GM18519 (cell line): ENCODE data around the gene GRAMD1A.
"Not testable (repeated sequence)": the region's sequence is repeated elsewhere in the genome, so short reads cannot be mapped to it uniquely, and the experiment has no call there.

ENCODE experiments used
- ATAC-seq: cut with Tn5 transposase; IDR thresholded peaks from one replicate; pipeline ENCODE4 v1.9.1; 2021; ENCODE audit warnings: mild to moderate bottlenecking, moderate library complexity; ENCODE audit not compliant: unreplicated experiment, low FRiP score

GRAMD1A gene

GRCh38 chr19:34999498-35000337 is at the start of gene GRAMD1A:
GRAMD1A (plus strand) TSS chr19:35000323; CDS start chr19:35000479, 156 bp downstream.
- ATAC-seq = no peak

DNA sequence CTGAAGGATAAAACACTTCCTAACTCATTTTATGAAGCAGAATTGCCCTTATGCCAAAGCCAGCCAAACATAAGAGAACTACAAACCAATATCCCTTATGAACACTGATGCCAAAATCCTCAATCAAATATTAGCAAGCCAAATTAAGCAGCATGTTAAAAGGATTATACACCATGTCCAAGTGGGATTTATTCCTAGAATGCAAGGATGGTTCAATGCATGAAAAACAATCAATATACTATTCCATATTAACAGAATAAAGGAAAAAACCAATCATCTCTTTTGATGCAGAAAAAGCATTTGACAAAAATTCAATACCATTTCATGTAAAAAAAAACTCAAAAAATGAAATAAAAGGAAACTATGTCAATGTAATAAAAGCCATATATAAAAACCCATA is 47.0 kb upstream of the GRAMD1A start:
- no peak for ATAC-seq

DNA sequence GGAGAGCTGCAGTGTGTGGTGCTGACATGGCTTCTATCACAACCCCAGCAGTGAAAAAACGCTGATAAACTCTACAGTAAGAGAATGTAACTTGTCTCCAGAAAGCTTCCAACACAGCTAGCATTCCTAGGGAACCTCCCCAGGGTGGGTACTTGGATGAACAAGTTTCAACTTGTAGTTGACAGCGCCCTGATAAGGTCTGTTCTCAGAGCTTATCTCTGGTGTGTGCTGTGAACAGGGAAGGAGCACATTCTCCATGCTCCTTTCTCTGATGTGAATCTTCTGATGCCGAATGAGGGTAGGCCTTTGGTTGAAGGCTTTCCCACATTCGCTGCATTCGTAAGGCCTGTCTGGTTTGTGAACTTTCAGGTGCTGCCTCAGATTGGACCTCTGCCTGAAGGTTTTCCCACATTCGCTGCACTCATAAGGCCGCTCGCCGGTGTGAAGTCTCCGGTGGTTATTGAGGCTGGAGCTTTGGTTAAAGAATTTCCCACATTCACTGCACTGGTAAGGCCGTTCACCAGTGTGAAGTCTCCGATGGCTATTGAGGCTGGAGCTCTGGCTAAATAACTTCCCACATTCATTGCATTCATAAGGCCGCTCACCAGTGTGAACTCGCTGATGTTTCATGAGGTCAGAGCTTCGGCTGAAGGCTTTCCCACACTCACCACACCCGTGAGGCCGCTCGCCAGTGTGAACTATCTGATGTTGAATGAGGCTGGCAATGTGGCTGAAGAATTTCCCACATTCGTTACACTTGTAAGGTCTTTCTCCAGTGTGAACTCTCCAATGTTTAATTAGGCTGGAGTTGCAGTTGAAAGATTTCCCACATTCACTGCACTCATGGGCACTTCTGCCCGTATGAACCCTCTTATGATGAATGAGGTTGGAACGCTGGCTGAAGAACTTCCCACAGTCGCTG is 42.0 kb upstream of the GRAMD1A start:
- no peak for ATAC-seq

GRCh38 chr19:34959021-34959420 is 41.1 kb upstream of the GRAMD1A start:
- ATAC-seq = no peak

DNA sequence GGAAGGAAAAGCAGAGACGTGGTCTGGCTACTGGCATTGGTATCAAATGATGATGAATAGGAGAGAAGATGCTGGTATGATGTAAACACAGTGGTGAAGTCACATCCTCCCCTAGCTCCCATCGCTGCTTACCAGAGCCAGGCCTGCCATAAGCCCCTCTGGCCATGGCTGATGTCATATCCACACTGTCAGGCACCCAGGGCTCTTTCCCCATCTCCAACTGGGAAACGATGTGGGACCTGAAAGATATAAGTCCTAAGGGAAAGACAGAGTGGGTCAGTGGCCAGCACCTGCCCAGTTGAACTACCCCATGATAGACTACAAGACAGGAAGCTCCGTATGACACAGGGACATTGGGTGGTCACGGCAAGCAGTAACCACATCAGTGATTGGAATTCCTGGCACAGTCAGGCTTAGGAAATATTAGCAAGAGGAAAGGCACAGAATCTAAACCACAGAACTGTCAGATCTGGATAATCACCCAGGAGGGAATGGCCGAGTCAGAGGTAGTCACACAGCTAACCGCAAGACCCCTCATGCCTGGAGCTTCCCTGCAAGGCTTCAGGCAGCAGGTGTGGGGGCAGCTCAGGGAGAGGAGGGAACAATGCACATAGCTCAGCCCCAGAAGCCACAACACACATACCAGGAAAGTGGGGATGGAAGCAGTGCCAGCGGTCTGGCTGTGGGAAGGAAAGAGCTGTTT is 39.9 kb upstream of the GRAMD1A start:
- no peak for ATAC-seq

DNA sequence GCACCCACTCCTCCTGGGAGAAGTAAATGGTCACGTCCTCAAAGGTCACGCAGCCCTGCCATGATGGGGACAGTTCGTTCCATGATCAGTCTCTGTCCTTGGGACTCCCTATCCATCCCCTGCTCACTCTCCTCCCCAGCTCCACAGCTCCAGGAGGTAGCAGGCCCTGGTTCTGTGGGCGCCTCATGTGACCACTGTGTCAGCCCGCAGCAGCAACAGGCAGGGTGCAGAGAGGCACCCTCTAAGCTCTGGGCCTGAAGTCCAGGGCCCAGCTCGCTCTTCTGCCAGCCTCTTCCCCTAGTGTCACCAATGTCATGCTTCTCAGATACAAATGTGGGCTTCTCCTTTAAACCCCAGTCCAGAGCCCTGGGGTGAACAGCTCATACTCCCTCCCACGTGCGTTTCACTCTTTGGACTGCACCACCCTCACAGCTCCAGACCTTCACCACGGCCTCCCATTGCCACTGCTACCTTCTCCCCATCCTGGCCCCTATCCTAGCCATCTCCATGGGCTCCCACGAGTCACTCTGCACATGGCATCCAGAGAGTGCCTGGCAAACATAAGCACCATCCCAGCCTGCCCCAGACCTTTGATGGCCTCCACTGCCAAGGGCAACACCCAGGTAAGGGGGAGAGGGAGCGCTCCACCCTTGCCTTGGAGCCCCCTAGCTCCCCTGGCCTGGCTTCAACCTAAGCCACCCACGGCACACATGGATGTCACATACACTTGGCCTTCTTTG is 39.0 kb upstream of the GRAMD1A start:
- no peak for ATAC-seq

DNA sequence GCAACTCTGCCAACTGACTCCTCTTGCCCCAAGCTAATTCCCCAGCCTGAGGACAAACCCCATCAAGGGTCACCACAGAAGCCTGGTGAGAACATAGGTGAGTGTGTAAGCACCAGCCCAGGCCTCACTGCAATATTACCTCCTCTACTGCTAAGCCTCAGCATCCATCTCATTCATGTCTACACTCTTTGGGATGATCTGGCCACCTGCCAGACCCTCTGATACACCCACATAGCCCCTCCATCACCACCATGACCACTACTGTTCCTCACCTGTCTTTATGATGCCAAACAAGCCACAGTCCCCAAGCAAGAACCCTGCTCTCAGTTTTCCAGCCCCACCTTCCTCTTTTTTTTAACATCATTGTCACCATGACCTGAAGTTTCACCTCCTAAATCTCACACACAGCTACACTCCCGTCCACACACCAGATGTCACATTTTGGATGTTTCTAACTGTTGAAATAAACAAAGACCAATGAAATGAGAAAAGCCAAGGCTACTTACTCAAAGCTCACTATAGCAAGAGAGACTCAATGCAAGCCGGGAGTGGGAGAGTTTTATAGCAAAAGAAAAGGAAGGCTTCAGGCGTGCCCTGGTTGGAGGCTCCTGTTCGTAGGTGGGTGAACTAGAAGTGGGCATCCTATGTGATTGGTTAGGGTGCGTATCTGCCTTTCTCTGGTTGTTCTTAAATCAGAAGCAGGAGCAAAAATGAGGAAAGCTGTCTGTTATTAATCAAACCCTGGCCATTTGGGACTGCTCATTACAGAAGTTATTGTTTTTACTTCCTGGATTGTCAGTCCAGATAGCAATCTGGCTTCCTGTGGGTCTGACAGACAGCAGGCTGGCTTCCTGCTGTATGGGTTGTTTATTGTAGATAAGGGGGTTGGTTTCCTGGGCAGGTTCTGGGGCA is 38.1 kb upstream of the GRAMD1A start:
- ATAC-seq = no peak

DNA sequence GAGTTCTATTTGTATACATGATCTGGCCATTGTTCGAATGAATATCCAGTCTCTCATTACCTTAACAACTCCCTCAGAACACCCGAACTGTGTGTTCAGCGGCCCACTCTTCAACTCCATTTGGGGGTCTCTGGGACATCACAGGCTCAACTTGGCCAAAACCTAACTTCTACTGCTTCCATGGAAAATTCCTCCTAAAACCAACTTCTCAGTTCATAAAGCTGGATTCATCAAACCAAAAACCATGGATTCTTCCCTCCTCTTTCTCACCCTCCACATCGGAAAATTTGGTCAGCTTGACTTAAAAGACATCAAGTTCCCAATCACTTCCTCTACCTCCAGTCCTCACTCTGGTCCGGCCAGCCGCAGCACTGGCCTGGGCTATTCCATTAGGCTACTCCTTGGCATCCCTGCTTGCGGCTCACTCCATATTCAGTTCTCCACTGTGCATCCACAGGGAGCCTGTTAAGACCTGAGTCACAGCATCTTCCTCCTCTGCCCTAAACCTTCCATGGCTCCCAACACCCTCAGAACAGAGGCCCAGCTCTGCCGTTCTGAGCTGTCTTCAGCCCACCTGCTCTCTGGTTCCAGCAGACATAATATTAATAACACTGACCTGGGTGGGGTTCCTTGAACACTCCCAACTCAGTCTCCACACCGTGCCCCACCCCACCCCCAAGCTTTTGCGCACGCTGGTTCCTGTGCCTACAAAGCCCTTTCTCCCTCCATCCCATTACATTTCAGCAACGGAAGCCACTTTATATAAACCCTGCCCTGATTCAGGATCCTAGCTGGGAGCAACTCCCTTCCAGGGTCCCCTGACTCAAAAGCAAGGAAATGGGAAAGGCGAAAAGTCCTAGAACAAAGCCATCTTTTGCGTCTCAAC is 37.2 kb upstream of the GRAMD1A start:
- ATAC-seq = no peak

DNA sequence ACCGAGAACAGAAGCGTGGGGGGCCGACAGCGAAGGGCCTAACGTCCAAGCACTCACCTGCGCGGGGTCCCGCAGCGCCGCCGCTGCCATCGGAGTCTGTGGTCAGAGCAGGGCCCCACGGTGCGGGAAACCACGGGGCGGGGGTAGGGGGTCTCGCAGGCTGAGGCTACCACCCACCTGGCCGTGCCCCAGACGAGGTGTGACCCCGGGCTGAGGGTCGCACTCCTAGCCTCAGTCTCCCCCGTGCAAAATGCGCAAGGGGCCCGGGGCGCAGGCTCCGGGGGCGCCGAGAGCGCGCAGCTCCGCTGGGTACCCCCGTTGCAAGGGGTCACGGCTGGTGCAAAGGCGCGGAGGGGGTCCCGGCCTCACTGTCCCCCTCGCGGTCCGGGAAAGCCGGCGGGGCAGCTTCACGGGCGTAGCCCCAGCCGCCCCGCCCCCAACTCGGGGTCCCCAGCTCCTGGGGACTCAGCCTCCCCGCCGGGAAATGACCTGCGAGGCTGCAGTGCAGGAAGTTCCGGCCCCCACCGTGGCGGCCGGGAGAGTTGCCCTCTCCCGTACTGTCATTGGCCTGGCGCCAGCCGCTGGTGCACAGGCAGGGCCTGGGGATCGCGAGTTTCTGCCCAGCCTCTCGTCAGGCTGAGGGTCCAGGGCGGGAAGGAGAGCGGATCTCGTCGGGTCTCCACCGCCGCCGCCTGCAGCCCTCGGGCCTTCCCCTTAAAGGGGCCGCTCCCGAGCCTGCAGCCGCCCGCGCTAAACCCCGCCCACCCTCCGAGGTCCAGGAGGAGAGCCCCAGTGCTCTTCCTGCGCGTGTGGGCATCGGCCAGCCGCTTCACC is 36.3 kb upstream of the GRAMD1A start, which contains the start of gene ZNF792:
Gene ZNF792, minus strand, starts transcription at position 657 of the 834 bp plus-strand sequence. Its CDS starts 567 bp downstream, at position 90.
- ATAC-seq = no peak

DNA sequence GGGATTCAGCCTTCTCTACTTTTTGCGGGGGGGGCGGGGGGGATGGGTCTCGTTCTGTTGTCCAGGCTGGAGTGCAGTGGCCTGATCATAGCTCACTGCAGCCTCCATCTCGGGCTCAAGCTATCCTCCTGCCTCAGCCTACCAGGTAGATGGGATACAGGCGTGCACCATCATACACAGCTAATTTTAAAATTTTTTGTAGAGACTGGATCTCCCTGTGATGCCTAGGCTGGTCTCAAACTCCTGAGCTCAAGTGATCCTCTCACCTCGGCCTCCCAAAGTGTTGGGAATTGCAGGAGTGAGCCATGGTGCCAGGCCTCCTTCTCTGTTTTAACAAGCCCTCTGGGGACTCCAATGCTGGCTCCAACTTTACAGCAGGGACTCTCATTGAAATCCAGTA is 35.5 kb upstream of the GRAMD1A start:
- no peak for ATAC-seq

GRCh38 chr19:34965505-34965904 is 34.6 kb upstream of the GRAMD1A start:
- not testable (repeated sequence) for ATAC-seq

- ATAC-seq = no peak
Observed at GRCh38 chr19:34967551-34967950, 32.6 kb upstream of the GRAMD1A start.

GRCh38 chr19:34969721-34970120 is 30.4 kb upstream of the GRAMD1A start:
- ATAC-seq = no peak

DNA sequence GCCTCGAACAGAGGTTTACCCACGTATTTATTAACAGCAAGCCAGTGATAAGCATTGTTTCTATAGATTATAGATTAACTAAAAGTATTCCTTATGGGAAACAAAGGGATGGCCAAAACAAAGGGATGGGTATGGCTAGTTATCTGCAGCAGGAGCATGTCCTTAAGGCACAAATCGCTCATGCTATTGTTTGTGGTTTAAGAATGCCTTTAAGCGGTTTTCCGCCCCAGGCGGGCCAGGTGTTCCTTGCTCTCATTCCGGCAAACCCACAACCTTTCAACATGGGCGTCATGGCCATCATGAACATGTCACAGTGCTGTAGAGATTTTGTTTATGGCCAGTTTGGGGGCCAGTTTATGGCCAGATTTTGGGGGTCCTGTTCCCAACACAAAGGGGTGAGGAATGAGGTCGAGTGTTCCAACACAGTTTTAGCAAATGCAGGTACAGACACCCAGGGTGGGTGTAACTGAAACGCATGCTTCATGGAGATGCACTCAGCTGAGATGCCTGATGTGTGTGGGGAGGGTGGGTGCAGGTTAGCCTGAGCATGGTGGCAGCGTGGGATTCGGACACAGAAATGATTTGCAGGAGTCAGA is 29.8 kb upstream of the GRAMD1A start:
- ATAC-seq = not testable (repeated sequence)

DNA sequence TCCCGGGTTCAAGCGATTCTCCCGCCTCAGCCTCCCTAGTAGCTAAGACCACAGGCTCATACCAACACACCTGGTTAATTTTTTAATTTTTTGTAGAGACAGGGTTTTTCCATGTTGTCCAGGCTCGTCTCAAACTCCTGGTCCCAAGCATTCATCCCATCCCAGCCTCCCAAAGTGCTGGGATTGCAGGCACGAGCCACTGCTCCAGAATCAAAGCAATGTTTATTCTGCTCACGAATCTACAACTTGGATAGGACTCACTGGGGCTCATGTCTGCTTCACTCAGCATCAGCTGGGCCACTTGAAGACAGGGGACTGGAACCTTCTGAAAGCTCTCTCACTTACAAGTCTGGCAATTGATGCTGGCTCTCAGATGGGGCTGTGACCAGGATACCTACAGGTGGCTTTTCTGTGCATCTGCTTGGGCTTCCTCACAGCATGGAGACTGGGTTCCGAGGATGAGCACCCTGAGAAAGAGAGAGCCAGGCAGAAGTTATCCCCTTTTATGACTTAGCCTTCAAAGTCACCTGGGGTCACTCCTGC is 27.9 kb upstream of the GRAMD1A start:
- no peak for ATAC-seq

DNA sequence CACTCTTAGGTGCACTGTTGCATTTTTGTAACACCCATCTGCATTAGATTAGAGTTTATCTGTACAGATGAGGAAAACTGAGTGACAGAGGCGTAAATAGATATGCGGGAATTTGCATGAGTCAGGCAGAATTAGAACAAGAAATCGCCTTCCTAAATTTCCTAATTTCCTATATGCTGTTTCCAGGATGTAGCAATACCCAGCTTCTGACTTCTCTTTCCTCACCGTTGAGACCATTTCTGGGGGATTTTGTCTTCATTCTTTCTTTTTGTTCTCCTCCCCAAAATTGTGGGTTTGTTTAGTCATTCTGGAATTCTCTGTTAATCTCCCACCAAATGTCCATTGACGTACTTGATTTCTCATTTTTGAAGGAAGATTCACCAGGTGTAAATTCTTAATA is 25.5 kb upstream of the GRAMD1A start:
- no peak for ATAC-seq
